ENCODE data around the gene CCND1. TPM values are rescaled to one million over a fixed set of nuclear protein-coding genes. Genes with fewer than 3 reads are reported as not detected.

CCND1 gene
- total RNA-seq, 2 donors from 2014 or later = 91.8 to 101 TPM

DNA sequence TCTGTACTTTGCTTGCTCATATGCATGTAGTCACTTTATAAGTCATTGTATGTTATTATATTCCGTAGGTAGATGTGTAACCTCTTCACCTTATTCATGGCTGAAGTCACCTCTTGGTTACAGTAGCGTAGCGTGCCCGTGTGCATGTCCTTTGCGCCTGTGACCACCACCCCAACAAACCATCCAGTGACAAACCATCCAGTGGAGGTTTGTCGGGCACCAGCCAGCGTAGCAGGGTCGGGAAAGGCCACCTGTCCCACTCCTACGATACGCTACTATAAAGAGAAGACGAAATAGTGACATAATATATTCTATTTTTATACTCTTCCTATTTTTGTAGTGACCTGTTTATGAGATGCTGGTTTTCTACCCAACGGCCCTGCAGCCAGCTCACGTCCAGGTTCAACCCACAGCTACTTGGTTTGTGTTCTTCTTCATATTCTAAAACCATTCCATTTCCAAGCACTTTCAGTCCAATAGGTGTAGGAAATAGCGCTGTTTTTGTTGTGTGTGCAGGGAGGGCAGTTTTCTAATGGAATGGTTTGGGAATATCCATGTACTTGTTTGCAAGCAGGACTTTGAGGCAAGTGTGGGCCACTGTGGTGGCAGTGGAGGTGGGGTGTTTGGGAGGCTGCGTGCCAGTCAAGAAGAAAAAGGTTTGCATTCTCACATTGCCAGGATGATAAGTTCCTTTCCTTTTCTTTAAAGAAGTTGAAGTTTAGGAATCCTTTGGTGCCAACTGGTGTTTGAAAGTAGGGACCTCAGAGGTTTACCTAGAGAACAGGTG is 11.1 kb downstream of the CCND1 start:
- H3K36me3 ChIP-seq = peaks cover 53% of the 10 kb centered on the region
- peaks cover 0 to 3% of the 10 kb centered on the region in 2 donors for H3K4me1 ChIP-seq
- TF ChIP-seq, protein P1, sequence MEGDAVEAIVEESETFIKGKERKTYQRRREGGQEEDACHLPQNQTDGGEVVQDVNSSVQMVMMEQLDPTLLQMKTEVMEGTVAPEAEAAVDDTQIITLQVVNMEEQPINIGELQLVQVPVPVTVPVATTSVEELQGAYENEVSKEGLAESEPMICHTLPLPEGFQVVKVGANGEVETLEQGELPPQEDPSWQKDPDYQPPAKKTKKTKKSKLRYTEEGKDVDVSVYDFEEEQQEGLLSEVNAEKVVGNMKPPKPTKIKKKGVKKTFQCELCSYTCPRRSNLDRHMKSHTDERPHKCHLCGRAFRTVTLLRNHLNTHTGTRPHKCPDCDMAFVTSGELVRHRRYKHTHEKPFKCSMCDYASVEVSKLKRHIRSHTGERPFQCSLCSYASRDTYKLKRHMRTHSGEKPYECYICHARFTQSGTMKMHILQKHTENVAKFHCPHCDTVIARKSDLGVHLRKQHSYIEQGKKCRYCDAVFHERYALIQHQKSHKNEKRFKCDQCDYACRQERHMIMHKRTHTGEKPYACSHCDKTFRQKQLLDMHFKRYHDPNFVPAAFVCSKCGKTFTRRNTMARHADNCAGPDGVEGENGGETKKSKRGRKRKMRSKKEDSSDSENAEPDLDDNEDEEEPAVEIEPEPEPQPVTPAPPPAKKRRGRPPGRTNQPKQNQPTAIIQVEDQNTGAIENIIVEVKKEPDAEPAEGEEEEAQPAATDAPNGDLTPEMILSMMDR (IDR thresholded peaks at IDR 0.05) = no peak
- no peak overlapping the region for H3K4me3 ChIP-seq
- H3K27me3 ChIP-seq = no peaks in the 10 kb centered on the region
- DNase-seq (ENCODE audit: low spot score) = no peak
- H3K9me3 ChIP-seq = no peaks in the 10 kb centered on the region
- no peak overlapping the region for H3K27ac ChIP-seq

DNA sequence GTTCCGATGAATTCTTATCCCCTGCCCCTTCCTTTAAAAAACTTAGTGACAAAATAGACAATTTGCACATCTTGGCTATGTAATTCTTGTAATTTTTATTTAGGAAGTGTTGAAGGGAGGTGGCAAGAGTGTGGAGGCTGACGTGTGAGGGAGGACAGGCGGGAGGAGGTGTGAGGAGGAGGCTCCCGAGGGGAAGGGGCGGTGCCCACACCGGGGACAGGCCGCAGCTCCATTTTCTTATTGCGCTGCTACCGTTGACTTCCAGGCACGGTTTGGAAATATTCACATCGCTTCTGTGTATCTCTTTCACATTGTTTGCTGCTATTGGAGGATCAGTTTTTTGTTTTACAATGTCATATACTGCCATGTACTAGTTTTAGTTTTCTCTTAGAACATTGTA is 12.0 kb downstream of the CCND1 start:
- H3K36me3 ChIP-seq = peaks cover 53% of the 10 kb centered on the region
- H3K9me3 ChIP-seq = no peaks in the 10 kb centered on the region
- H3K4me3 ChIP-seq = no peak overlapping the region
- no peaks in the 10 kb centered on the region for H3K4me1 ChIP-seq
- TF ChIP-seq, protein P1 (IDR thresholded peaks at IDR 0.05) = no peak
- no peak for DNase-seq (ENCODE audit: low spot score)
- H3K27me3 ChIP-seq = no peaks in the 10 kb centered on the region
- no peak overlapping the region for H3K27ac ChIP-seq

DNA sequence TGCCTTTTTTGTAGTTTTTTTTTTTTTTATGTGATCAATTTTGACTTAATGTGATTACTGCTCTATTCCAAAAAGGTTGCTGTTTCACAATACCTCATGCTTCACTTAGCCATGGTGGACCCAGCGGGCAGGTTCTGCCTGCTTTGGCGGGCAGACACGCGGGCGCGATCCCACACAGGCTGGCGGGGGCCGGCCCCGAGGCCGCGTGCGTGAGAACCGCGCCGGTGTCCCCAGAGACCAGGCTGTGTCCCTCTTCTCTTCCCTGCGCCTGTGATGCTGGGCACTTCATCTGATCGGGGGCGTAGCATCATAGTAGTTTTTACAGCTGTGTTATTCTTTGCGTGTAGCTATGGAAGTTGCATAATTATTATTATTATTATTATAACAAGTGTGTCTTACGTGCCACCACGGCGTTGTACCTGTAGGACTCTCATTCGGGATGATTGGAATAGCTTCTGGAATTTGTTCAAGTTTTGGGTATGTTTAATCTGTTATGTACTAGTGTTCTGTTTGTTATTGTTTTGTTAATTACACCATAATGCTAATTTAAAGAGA is 12.5 kb downstream of the CCND1 start:
- Histone ChIP-seq H3K4me1 (no peaks in the 10 kb centered on the region), H3K27me3 (no peaks in the 10 kb centered on the region), H3K27ac (no peak overlapping the region), H3K9me3 (no peaks in the 10 kb centered on the region), H3K4me3 (no peak overlapping the region), H3K36me3 (peaks cover 53% of the 10 kb centered on the region)
- DNase-seq (ENCODE audit: low spot score) = no peak
- TF ChIP-seq, protein P1 (IDR thresholded peaks at IDR 0.05) = no peak

DNA sequence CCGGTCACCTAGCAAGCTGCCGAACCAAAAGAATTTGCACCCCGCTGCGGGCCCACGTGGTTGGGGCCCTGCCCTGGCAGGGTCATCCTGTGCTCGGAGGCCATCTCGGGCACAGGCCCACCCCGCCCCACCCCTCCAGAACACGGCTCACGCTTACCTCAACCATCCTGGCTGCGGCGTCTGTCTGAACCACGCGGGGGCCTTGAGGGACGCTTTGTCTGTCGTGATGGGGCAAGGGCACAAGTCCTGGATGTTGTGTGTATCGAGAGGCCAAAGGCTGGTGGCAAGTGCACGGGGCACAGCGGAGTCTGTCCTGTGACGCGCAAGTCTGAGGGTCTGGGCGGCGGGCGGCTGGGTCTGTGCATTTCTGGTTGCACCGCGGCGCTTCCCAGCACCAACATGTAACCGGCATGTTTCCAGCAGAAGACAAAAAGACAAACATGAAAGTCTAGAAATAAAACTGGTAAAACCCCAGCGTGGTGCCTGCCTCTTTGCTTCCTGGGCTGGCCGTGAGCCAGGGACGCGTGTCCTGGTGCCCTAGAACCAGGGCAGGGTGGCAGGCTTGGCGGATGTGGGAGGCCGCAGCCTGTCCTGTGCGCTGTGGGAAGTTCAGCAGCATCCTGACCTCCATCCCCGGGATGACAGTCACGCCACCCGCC is 13.2 kb downstream of the CCND1 start:
- TF ChIP-seq, protein P1 (IDR thresholded peaks at IDR 0.05) = no peak
- DNase-seq (ENCODE audit: low spot score) = no peak
- H3K36me3 ChIP-seq = peaks cover 49% of the 10 kb centered on the region
- no peaks in the 10 kb centered on the region for H3K9me3 ChIP-seq
- no peaks in the 10 kb centered on the region for H3K27me3 ChIP-seq
- H3K4me3 ChIP-seq = no peak overlapping the region
- H3K27ac ChIP-seq = no peak overlapping the region
- no peaks in the 10 kb centered on the region for H3K4me1 ChIP-seq

DNA sequence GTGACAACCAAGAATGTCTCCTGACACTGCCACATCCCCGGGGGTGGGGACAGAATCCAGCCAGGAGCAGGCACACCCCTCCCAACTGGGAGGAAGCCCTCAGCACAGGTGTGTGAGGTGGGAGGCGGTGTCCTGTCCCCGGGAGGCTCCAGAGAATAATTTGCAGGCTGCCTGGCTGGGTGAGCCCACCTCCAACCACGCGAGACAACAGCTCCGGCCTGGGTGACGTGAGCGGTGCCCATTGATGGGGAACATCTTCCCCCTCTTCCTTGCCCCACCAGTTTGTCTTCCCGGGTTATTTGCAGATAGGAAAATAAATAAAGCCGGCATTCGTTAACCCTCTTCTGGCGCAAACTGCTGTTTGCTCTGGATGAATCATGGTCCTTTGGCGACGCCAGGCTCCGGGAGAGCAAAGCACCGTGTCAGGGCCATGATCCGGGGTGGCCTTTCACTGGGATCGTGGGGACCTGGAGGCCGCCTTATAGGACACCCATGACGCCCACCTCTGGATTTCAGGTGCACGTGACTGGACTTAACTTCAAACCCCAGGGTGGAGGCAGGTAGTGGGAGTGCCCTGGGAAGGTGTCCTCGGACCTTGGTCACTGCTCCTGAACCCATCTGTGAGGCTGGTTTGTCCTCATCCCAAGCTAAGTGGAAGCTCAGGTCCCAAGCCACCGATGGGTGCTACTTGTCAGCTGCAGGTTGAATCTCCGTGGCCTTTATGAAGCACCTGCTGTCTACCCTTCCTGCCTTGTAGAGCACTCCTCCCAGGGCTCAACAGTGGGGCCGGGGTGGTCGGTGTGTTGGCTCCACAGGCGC is 13.9 kb downstream of the CCND1 start:
- H3K4me3 ChIP-seq = no peak overlapping the region
- H3K36me3 ChIP-seq = peaks cover 42% of the 10 kb centered on the region
- H3K27me3 ChIP-seq = no peaks in the 10 kb centered on the region
- no peak overlapping the region for H3K27ac ChIP-seq
- DNase-seq (ENCODE audit: low spot score) = no peak
- H3K9me3 ChIP-seq = no peaks in the 10 kb centered on the region
- H3K4me1 ChIP-seq = no peaks in the 10 kb centered on the region
- TF ChIP-seq, protein P1 (IDR thresholded peaks at IDR 0.05) = no peak
